AG10803 (cell line): ENCODE measurements around the gene ARSD.
"Not testable (repeated sequence)": the region's sequence is repeated elsewhere in the genome, so short reads cannot be mapped to it uniquely, and the experiment has no call there.

Source experiments
- DNase-seq: peaks from one replicate; pipeline ENCODE4 v3.0.0; 2010; ENCODE audit warnings: low read depth
- H3K4me3 ChIP-seq: 2 replicates; pipeline ENCODE4 v1.5.1; 2011; ENCODE audit warnings: mild to moderate bottlenecking, low read length, control low read depth
- TF ChIP-seq, protein P1 (sequence below): conservative IDR thresholded peaks from 2 replicates; pipeline ENCODE4 v1.5.1; 2011; ENCODE audit warnings: mild to moderate bottlenecking, low read length, control low read depth, inconsistent platforms

Gene ARSD

DNA sequence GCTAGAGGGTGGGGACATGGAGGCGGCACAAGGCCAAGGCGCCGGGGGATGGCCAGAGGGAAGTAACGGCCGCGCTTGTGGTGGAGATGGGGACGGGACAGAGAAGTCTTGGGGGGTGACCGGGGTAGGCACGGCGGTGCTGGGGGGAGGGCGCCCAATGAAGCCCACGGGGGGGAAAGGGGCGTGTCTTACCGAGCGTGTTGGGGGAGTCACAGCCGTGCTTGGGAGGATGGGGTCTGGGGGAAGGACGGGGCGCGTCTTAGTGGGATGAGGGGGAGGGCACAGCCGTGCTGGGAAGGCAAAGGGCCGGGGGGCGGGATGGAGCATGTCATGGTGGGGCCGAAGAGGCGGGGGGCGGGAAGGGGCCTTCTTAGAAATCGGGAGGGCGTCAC is 952 bp downstream of the ARSD start:
- H3K4me3 ChIP-seq: peak overlapping the region; percentile 68
- TF ChIP-seq, protein P1, sequence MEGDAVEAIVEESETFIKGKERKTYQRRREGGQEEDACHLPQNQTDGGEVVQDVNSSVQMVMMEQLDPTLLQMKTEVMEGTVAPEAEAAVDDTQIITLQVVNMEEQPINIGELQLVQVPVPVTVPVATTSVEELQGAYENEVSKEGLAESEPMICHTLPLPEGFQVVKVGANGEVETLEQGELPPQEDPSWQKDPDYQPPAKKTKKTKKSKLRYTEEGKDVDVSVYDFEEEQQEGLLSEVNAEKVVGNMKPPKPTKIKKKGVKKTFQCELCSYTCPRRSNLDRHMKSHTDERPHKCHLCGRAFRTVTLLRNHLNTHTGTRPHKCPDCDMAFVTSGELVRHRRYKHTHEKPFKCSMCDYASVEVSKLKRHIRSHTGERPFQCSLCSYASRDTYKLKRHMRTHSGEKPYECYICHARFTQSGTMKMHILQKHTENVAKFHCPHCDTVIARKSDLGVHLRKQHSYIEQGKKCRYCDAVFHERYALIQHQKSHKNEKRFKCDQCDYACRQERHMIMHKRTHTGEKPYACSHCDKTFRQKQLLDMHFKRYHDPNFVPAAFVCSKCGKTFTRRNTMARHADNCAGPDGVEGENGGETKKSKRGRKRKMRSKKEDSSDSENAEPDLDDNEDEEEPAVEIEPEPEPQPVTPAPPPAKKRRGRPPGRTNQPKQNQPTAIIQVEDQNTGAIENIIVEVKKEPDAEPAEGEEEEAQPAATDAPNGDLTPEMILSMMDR: no peak
- DNase-seq: no peak

DNA sequence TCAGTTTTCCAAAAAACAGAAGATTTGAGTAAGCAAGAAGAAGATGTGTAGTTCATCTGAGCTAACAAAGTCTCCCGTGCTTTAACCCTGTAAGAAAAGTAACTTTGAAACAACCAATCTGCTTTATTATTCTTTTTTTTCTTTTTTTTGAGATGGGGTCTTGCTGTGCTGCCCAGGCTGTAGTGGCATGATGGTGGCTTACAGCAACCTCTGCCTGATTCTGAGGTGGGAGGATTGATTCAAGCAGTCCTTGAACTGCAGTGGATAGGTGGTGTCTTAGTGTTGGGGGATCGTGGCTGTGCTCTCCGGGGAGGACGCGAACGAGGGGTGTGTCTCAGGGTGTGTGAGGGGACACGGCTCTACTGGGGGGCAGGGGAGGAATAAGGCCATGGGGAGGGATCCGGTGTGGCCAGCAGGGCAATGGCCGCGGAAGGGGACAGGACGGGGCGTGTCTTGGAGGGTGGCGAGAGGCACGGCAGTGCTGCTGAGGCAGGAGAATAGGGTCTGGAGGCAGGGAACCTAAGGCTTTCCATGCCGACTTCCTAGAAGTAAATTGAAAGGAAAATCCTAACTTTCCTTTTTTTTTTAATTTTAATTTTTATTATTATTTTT is 2.4 kb downstream of the ARSD start:
- TF ChIP-seq, protein P1: no peak
- DNase-seq: no peak

DNA sequence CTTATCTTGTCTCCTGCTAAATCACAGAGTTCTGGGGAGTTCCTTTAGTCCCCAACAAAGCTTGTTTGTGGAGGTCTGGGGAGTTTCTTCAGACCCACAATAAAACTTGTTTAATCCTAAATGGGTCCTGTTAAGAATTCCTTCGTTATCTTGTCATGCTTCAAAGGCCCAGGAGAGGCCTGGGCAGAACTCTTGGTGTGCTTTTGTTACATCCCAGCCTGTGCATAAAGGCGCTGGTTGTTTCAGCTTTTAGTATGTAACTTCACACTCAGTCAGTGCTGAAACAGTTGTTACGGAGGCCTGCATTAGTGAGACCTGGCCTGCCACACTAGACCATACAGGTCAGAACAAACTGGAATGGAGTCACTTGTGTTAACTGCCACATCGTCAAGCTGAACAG is 2.9 kb downstream of the ARSD start:
- not testable (repeated sequence) for H3K4me3 ChIP-seq, DNase-seq

More for the DNA sequence above, 2.4 kb downstream of the ARSD start:
- no peak overlapping the region for H3K4me3 ChIP-seq

DNA sequence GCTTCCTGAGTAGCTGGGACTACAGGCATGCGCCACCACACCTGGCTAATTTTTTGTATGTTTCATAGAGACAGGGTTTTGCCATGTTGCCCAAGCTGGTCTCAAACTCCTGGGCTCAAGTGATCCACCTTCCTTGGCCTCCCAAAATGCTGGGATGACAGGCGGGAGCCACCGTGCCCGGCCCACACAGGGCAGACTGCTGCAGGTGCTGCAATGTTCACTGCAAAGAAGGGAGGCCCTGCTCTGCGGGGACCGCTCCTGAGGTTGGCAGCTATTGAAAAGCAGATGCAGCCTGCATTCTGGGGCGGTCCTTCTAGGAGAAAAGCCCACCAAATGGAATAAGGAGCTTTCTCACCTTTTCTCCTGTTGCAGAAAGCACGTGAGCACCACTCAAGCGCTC is 5.0 kb downstream of the ARSD start:
- no peak for DNase-seq
- no peak overlapping the region for H3K4me3 ChIP-seq
- TF ChIP-seq, protein P1: no peak

DNA sequence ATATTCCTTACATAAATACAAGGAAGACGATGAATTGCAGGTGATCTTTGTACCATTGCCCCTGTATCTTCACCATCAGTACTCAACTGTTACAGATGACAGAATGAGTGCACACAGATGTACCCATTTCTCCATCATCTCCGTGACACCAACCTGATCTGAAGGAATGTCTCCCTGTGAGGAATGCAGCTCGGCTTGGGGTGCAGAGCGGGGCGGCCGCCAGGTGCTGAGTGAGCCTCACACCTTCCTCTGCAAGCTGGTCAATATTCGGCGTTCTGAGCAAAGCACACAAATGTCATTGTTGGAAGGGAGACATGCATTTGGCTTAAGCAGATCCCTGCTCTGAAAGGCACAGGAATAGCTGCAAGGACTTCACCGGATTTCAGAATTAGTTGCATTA is 7.4 kb downstream of the ARSD start:
- TF ChIP-seq, protein P1: no peak
- no peak overlapping the region for H3K4me3 ChIP-seq
- no peak for DNase-seq

DNA sequence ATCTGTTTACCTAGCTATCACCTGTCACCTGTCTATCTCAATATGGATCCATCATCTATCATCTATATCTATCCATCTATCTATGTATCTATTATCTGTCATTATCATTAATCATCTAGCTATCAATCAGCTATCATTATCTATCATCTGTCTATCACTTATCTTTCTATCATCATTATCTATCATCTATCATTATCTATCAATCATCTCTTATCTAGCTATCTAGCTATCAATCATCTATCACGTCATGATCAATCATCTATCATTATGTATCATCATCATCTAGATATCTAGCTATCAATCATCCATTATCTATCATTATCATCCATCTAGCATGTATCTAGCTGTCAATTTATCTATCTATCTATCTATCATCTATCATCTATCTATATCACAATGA is 7.9 kb downstream of the ARSD start:
- TF ChIP-seq, protein P1: no peak
- DNase-seq: no peak
- no peak overlapping the region for H3K4me3 ChIP-seq

DNA sequence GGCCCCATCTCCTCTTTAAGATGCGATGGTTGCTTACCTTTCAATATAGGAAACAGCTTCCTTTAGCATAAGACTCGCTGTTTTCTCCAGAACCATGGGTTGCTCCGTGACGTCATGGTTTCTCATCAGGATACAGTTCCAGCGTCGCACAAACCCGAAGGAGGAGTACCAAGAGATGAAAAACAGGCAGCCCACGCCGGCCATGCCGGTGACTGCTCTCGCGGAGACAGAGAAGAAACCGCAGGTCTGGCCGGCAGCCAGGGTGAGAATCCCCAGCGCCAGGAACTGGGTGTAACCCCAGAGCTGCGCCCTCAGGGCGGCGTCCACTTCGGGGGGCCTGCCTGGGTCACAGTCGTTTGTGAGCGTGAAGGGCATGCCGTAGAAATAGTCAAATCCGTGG is 11.4 kb downstream of the ARSD start:
- TF ChIP-seq, protein P1: no peak
- no peak for DNase-seq
- no peak overlapping the region for H3K4me3 ChIP-seq

DNA sequence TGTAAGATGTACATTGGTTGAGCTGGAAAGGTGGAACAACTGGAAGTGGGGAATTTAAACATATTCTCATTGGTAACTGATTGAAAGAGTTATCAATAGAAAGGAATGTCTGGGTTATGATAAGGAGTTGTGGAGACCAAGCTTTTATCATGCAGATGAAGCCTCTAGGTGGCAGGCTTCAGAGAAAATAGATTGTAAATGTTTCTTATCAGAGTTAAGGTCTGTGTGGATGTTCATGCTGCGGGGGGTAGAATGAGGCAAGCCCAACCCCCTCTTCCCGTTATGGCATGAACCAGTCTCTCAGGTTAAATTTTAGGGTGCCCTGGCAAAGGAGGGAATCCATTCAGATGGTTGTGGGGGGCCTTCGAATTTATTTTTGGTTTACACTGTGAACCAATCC is 16.0 kb downstream of the ARSD start:
- DNase-seq: no peak
- TF ChIP-seq, protein P1: 0 out of 2 replicates have a peak, but pooled peaks have one; percentile 5
- H3K4me3 ChIP-seq: no peak overlapping the region
